ENCODE results near the gene RNF2.
"Not testable (repeated sequence)": the region's sequence is repeated elsewhere in the genome, so short reads cannot be mapped to it uniquely, and the experiment has no call there.

RNF2 gene

DNA sequence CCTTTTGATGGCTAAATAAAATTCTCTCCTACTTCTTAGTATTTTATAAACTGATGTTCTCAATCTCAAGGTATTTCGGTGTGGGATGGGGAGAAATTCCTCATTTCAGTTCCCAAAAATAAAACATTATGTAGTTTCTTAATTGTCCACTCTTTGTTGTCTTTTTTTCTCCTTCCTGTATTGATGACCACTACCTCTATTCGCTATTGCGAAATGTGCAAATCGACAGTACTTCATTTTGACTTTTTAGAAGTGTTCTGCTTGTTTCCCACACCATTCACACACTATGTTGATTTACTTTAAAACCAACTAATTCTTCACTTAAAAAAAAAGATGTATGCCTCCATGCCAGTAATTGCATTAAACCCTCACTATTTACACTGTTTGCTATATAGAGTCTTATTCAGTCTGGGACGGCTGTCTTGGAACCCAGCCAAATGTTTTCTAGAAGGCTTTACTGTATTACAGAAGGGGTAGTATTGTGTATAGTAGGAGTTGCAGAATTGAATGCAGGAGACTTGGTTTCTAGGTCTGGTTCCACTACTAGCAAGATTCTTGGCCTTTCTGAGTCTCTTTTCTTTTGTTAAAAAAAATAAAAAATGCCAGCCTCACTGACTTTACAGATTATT lies 5.6 kb downstream of the RNF2 start:
- Histone ChIP-seq H3K4me1 (ENCODE audit: control insufficient read depth, insufficient read depth, low read length) (peaks cover 14% of the 10 kb centered on the region), H3K36me3 (ENCODE audit: insufficient read depth, low read length) (no peaks in the 10 kb centered on the region), H3K9me3 (replicated peaks; ENCODE audit: low read length) (no peaks in the 10 kb centered on the region), H3K4me2 (ENCODE audit: low read length) (no peak overlapping the region), H3K9ac (ENCODE audit: low read depth, low read length) (no peak overlapping the region), H3K27me3 (ENCODE audit: control insufficient read depth, insufficient read depth, low read length) (no peaks in the 10 kb centered on the region), H3K4me3 (ENCODE audit: low read length) (no peak overlapping the region)

DNA sequence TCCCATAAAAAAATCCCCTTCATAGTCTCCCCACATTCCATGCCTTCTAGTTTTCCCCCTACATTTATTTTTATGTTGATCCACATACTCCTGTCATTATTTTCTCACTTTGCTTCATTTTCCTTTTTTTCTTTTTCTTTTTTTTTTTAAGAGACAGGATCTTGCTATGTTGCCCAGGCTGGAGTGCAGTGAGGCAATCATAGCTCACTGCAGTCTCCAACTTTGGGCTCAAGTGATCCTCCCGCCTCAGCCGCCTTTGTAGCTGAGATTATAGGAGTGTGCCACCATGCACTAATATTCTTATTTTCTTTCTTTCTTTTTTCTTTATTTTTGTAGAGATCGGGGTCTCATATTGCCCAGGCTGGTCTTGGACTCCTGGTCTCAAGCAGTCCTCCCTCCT lies 7.8 kb downstream of the RNF2 start:
- no peak overlapping the region for H3K9ac ChIP-seq (ENCODE audit: low read depth, low read length)
- no peaks in the 10 kb centered on the region for H3K27me3 ChIP-seq (ENCODE audit: control insufficient read depth, insufficient read depth, low read length)
- no peaks in the 10 kb centered on the region for H3K9me3 ChIP-seq (replicated peaks; ENCODE audit: low read length)
- no peak overlapping the region for H3K4me3 ChIP-seq (ENCODE audit: low read length)
- no peaks in the 10 kb centered on the region for H3K4me1 ChIP-seq (ENCODE audit: control insufficient read depth, insufficient read depth, low read length)
- no peak overlapping the region for H3K4me2 ChIP-seq (ENCODE audit: low read length)
- no peaks in the 10 kb centered on the region for H3K36me3 ChIP-seq (ENCODE audit: insufficient read depth, low read length)

DNA sequence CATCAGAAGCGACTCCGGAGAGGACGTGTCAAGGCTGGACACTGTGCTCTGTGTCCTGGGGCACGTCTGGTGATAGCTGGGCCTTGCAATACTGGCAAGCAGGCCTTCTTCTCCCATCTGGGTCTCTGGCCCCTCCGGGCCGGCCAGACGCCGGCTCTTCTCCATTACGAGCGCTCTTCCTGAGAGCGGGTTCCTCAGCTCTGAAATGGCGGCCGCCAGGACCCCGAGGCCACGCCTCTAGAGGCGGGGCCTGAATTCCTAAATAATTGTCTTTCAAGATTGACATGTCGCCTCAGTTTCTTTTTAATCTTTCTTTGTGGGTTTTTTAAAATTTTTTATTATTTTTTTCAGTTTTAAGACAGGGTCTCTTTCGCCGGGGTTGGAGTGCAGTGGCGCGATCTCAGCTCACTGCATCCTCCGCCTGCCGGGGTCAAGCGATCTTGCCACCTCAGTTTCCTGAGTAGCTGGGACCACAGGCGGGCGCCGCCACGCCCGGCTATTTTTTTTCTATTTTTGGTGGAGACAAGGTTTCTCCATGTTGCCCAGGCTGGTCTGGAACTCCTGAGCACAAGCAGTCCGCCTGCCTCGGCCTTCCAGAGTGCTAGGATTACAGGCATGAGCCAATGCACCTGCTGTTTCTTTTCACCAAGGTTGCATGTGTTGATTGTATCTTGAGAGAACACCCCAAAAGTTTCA lies 9.2 kb downstream of the RNF2 start:
- Histone ChIP-seq H3K9ac (ENCODE audit: low read depth, low read length) (no peak overlapping the region), H3K4me3 (ENCODE audit: low read length) (no peak overlapping the region)

DNA sequence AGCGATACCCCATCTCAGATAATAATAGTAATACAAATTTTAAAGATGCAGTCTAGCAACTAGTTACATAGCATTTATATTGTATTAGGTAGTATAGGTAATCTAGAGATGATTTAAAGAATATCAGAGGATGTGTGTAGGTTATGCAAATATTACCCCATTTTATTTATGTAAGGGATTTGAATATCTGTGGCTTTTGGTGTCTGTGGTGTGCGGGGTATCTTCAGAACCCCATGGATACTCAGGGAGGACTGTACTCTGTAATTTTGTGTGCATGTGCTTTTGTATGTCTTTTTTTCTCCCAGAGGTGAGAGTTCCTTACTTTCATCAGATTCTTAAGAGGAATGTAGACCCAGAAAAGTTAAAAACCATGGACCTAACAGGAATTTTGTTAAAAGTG lies 12.8 kb downstream of the RNF2 start:
- H3K9ac ChIP-seq (ENCODE audit: low read depth, low read length): no peak overlapping the region
- H3K27me3 ChIP-seq (ENCODE audit: control insufficient read depth, insufficient read depth, low read length): no peaks in the 10 kb centered on the region
- no peaks in the 10 kb centered on the region for H3K36me3 ChIP-seq (ENCODE audit: insufficient read depth, low read length)
- no peak overlapping the region for H3K4me3 ChIP-seq (ENCODE audit: low read length)
- no peaks in the 10 kb centered on the region for H3K9me3 ChIP-seq (replicated peaks; ENCODE audit: low read length)
- H3K4me2 ChIP-seq (ENCODE audit: low read length): no peak overlapping the region
- H3K4me1 ChIP-seq (ENCODE audit: control insufficient read depth, insufficient read depth, low read length): no peaks in the 10 kb centered on the region

More for the DNA sequence above, 9.2 kb downstream of the RNF2 start:
- no peaks in the 10 kb centered on the region for H3K36me3 ChIP-seq (ENCODE audit: insufficient read depth, low read length)
- no peaks in the 10 kb centered on the region for H3K4me1 ChIP-seq (ENCODE audit: control insufficient read depth, insufficient read depth, low read length)
- no peaks in the 10 kb centered on the region for H3K27me3 ChIP-seq (ENCODE audit: control insufficient read depth, insufficient read depth, low read length)
- no peak overlapping the region for H3K4me2 ChIP-seq (ENCODE audit: low read length)
- no peaks in the 10 kb centered on the region for H3K9me3 ChIP-seq (replicated peaks; ENCODE audit: low read length)

DNA sequence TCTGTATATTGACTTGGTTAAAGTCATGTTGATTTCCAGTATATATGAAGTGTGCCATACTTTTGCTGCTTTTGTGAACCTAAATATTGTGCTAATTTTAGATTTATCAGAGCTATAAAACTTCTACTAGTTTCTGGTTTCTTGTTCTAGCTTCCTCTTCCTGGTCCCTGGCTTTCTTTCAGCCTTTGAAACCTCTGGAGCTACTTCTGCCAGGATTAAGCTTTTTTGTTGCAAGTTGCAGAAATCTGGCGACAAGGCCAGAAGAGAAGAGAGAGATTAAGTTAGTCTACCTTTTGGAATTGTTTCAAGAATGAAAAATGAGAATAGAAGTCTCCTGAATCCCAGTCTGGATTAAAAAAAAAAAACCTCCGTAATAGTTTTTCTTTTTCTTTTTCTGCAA lies 13.5 kb downstream of the RNF2 start:
- no peaks in the 10 kb centered on the region for H3K27me3 ChIP-seq (ENCODE audit: control insufficient read depth, insufficient read depth, low read length)
- H3K9ac ChIP-seq (ENCODE audit: low read depth, low read length): no peak overlapping the region
- no peaks in the 10 kb centered on the region for H3K4me1 ChIP-seq (ENCODE audit: control insufficient read depth, insufficient read depth, low read length)
- no peak overlapping the region for H3K4me3 ChIP-seq (ENCODE audit: low read length)
- no peak overlapping the region for H3K4me2 ChIP-seq (ENCODE audit: low read length)
- no peaks in the 10 kb centered on the region for H3K36me3 ChIP-seq (ENCODE audit: insufficient read depth, low read length)
- no peaks in the 10 kb centered on the region for H3K9me3 ChIP-seq (replicated peaks; ENCODE audit: low read length)

DNA sequence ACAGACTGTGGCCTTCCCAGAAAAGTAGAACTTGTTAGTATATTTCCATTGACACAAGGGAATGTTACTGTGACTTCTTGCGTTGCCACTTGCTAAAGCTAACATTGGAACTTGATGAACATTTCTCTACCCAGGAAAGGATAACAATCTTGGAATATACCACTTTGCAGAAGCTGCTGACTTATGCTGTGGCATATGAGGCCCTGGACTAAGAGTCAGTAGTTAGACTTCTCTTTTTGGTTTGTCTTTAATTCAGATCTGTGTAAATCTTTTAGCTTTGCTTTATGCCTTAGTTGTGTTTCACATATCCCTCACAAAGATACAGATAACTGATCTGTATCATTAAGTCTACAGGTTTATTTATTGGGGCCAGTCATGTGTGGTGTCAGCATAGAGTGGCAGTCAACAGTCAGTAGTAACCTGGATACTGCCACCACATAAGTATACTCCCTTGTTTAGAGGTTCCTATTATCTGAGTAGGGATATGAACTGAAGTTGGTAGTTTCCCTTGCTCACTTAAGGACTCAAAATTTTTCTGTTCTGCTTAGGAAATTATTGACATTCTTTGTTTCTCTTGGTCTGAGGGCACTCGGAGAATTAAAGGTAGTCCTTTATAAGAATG lies 14.7 kb downstream of the RNF2 start:
- H3K36me3 ChIP-seq (ENCODE audit: insufficient read depth, low read length): no peaks in the 10 kb centered on the region
- no peaks in the 10 kb centered on the region for H3K9me3 ChIP-seq (replicated peaks; ENCODE audit: low read length)
- no peak overlapping the region for H3K4me3 ChIP-seq (ENCODE audit: low read length)
- no peak overlapping the region for H3K4me2 ChIP-seq (ENCODE audit: low read length)
- no peaks in the 10 kb centered on the region for H3K4me1 ChIP-seq (ENCODE audit: control insufficient read depth, insufficient read depth, low read length)
- H3K27me3 ChIP-seq (ENCODE audit: control insufficient read depth, insufficient read depth, low read length): no peaks in the 10 kb centered on the region
- no peak overlapping the region for H3K9ac ChIP-seq (ENCODE audit: low read depth, low read length)

DNA sequence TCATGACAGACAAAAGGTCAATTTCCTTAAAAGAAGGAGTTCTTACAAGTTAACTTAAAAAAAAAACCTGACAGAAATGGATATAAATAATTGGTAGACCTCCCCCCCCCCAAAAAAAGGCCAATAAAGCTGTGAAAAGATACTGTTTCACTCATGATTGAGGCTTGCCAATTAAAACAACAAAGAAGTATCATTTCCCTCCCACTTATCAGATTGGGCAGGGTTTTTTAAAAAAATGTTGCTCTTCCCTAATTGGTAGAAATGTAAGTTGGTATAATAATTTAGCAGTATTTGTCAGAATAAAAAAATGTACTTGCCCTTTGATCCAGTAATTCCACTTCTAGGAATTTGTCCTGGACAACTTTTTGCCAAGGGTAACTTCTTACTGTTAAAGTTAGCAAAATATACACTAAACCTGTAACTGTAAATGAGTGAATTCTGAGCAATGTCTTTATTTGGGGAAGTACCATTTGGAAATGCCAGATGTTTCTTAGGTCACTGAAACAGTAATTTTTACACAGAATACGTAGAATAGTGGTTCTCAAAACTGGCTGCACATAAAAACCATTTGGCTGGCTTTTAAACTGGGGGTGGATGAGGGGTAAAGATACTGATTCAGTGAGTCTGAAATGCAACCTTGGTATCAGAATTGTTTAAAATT lies 17.5 kb downstream of the RNF2 start:
- Histone ChIP-seq H3K4me2 (ENCODE audit: low read length) (no peak overlapping the region), H3K27me3 (ENCODE audit: control insufficient read depth, insufficient read depth, low read length) (no peaks in the 10 kb centered on the region), H3K9ac (ENCODE audit: low read depth, low read length) (no peak overlapping the region), H3K4me3 (ENCODE audit: low read length) (no peak overlapping the region), H3K36me3 (ENCODE audit: insufficient read depth, low read length) (no peaks in the 10 kb centered on the region), H3K4me1 (ENCODE audit: control insufficient read depth, insufficient read depth, low read length) (no peaks in the 10 kb centered on the region), H3K9me3 (replicated peaks; ENCODE audit: low read length) (no peaks in the 10 kb centered on the region)

DNA sequence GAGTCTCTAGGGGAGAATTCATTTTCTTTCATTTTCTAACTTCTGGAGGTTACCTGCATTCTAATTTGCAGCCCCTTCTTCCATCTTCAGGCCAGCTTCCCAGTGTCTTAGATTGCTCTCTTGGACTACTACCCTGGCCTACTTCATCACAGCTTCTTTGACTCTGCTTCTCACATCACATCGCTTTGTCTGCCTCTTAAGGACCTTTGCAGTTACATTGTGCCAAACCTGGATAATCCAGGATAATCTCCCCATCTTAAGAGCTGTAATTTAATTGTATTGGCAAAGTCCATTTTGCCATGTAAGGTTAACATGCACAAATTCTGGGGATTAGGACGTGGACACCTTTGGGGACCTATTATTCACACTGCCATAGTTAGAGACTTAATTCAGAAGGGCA lies 18.4 kb downstream of the RNF2 start:
- H3K36me3 ChIP-seq (ENCODE audit: insufficient read depth, low read length): no peaks in the 10 kb centered on the region
- H3K9me3 ChIP-seq (replicated peaks; ENCODE audit: low read length): no peaks in the 10 kb centered on the region
- no peaks in the 10 kb centered on the region for H3K4me1 ChIP-seq (ENCODE audit: control insufficient read depth, insufficient read depth, low read length)
- H3K4me2 ChIP-seq (ENCODE audit: low read length): no peak overlapping the region
- no peak overlapping the region for H3K9ac ChIP-seq (ENCODE audit: low read depth, low read length)
- H3K4me3 ChIP-seq (ENCODE audit: low read length): no peak overlapping the region
- H3K27me3 ChIP-seq (ENCODE audit: control insufficient read depth, insufficient read depth, low read length): no peaks in the 10 kb centered on the region

DNA sequence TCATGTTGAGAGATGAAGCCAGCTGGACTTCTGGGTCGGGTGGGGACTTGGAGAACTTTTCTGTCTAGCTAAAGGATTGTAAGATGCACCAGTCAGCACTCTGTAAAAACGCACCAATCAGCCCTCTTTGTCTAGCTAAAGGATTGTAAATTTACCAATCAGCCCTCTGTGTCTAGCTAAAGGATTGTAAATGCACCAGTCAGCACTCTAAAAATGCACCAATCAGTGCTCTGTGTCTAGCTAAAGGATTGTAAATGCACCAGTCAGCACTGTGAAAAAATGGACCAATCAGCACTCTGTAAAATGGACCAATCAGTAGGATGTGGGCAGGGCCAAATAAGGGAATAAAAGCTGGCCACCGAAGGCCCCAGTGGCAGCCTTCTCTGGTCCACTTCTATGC lies 19.6 kb downstream of the RNF2 start:
- H3K36me3 ChIP-seq (ENCODE audit: insufficient read depth, low read length); H3K9ac ChIP-seq (ENCODE audit: low read depth, low read length); H3K27me3 ChIP-seq (ENCODE audit: control insufficient read depth, insufficient read depth, low read length); H3K4me3 ChIP-seq (ENCODE audit: low read length); H3K4me1 ChIP-seq (ENCODE audit: control insufficient read depth, insufficient read depth, low read length); H3K9me3 ChIP-seq (replicated peaks; ENCODE audit: low read length); H3K4me2 ChIP-seq (ENCODE audit: low read length): not testable (repeated sequence)

DNA sequence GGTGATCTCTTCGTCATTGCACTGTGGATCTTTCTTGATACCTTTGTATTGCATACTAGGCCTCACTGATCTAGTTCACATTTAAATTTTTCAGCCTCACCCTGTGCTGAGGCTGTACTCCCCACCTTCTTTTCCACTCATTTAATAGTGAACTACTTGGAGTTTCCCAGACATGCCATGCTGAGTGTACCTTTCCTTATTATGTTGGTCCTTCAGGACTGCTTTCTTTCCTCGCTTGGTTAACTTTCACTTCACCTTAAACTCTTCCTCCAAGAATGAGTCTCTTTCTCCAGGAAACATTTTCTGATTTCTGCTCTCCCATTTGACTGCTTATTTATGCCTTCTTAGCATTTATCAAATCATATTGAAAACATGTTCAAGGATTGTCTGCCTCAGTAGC lies 20.8 kb downstream of the RNF2 start:
- no peaks in the 10 kb centered on the region for H3K9me3 ChIP-seq (replicated peaks; ENCODE audit: low read length)
- no peaks in the 10 kb centered on the region for H3K36me3 ChIP-seq (ENCODE audit: insufficient read depth, low read length)
- no peak overlapping the region for H3K9ac ChIP-seq (ENCODE audit: low read depth, low read length)
- no peak overlapping the region for H3K4me3 ChIP-seq (ENCODE audit: low read length)
- no peaks in the 10 kb centered on the region for H3K4me1 ChIP-seq (ENCODE audit: control insufficient read depth, insufficient read depth, low read length)
- no peaks in the 10 kb centered on the region for H3K27me3 ChIP-seq (ENCODE audit: control insufficient read depth, insufficient read depth, low read length)
- no peak overlapping the region for H3K4me2 ChIP-seq (ENCODE audit: low read length)

DNA sequence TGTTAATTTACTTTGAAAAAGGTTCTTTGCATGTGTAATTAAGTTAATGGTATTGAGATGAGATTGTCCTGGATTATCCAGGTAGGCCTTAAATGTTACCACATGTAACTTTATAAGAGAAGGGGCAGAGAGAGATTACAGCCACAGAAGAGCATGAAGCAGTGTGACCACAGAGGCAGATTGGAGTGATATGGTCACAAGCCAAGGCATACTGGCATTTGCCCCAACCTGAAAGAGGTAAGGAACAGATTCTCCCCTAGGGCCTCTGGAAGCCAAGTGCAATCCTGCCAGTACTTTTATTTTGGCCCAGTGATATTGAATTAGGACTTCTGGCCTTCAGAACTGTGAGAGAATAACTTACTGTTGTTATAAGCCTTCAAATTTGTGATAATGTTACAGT lies 23.0 kb downstream of the RNF2 start:
- Histone ChIP-seq H3K9ac (ENCODE audit: low read depth, low read length) (no peak overlapping the region), H3K9me3 (replicated peaks; ENCODE audit: low read length) (no peaks in the 10 kb centered on the region), H3K4me3 (ENCODE audit: low read length) (no peak overlapping the region), H3K4me2 (ENCODE audit: low read length) (no peak overlapping the region), H3K4me1 (ENCODE audit: control insufficient read depth, insufficient read depth, low read length) (no peaks in the 10 kb centered on the region), H3K36me3 (ENCODE audit: insufficient read depth, low read length) (no peaks in the 10 kb centered on the region), H3K27me3 (ENCODE audit: control insufficient read depth, insufficient read depth, low read length) (no peaks in the 10 kb centered on the region)
